HepG2 (cell line): ENCODE measurements around the gene FAM200B. TPM values are rescaled to one million over a fixed set of nuclear protein-coding genes. Genes with fewer than 3 reads are reported as not detected.

ENCODE experiments used
- ATAC-seq: fragments of 200-7000 bp; cut with Tn5 transposase; 3 replicates; pipeline ENCODE4 v1.9.1; 2020; ENCODE audit warnings: mild to moderate bottlenecking, moderate library complexity
- BruUV-seq: library from RNA; stranded (reverse); fragments of 400-500 nt; replicated peaks from 2 replicates; lab custom pipeline; 2021; lab: Mats Ljungman, UMichigan
- CTCF ChIA-PET: fragments of 300-600 bp; formaldehyde crosslinking; extraction: SDS; loops from one replicate; lab custom pipeline; 2021; ENCODE audit warnings: low total read pairs, inconsistent platforms, low intra/inter-chr PET ratio; lab: Yijun Ruan, JAX
- POLR2A ChIA-PET: fragments of 350-600 bp; sonication (Branson Sonifier 250); formaldehyde crosslinking; loops from one replicate; lab custom pipeline; 2020; ENCODE audit warnings: antibody characterized with exemption, inconsistent platforms; lab: Yijun Ruan, JAX
- DNase-seq: peaks from one replicate; pipeline ENCODE4 v3.0.0-alpha.2; 2015; ENCODE audit warnings: low spot score
- FAIRE-seq: peaks from 3 replicates; lab custom pipeline; 2011; peaks lifted over from hg19 to GRCh38; lab: Jason Lieb, UNC
- H2AFZ ChIP-seq: one replicate; pipeline ENCODE4 v1.6.1; 2011; ENCODE audit warnings: low read length, inconsistent platforms
- H3K27ac ChIP-seq: fragments of 300-600 bp; 3 replicates; pipeline ENCODE4 v1.8.0; 2011; ENCODE audit warnings: mixed run types, mild to moderate bottlenecking, mixed read lengths, low read length, inconsistent platforms; ENCODE audit not compliant: insufficient read depth; ENCODE audit errors: extremely low read length
- H3K27me3 ChIP-seq, 2 experiments: fragments of 200-600 bp in 1 of 2; 2 replicates in 1 of 2; 3 replicates in 1 of 2; pipeline versions ENCODE4 v1.6.0 to v1.8.0; 2011; ENCODE audit warnings: low read length in 2 of 2, mild to moderate bottlenecking in 2 of 2, moderate library complexity in 2 of 2, inconsistent platforms in 1 of 2; ENCODE audit not compliant: insufficient read depth in 2 of 2, control insufficient read depth in 1 of 2
- H3K36me3 ChIP-seq, 2 experiments: fragments of 200-600 bp in 1 of 2; replicated peaks in 1 of 2; 2 replicates in 1 of 2; 3 replicates in 1 of 2; pipeline versions ENCODE4 v1.5.1 to v1.8.0; 2011; ENCODE audit warnings: low read length in 2 of 2, inconsistent platforms in 1 of 2; ENCODE audit not compliant: insufficient read depth in 2 of 2, control insufficient read depth in 1 of 2
- H3K4me1 ChIP-seq: 2 replicates; pipeline ENCODE4 v1.5.1; 2012; ENCODE audit warnings: low read length, inconsistent platforms; ENCODE audit not compliant: insufficient read depth
- H3K4me2 ChIP-seq: 2 replicates; pipeline ENCODE4 v1.6.0; 2011; ENCODE audit warnings: low read depth, low read length, inconsistent platforms
- H3K4me3 ChIP-seq, 3 experiments: fragments of 200-600 bp in 1 of 3; sonication (generic), shearing (Covaris generic) in 1 of 3; replicated peaks in 1 of 3; 2 replicates each; pipeline ENCODE4 v1.5.1; 2011 to 2016; ENCODE audit warnings: low read length in 3 of 3, inconsistent platforms in 2 of 3, low read depth in 2 of 3, mild to moderate bottlenecking in 2 of 3, control low read depth in 1 of 3, mixed read lengths in 1 of 3; ENCODE audit not compliant: insufficient read depth in 1 of 3
- H3K79me2 ChIP-seq: one replicate; pipeline ENCODE4 v1.6.1; 2011; ENCODE audit warnings: low read length, inconsistent platforms; ENCODE audit not compliant: insufficient read depth
- H3K9ac ChIP-seq: 2 replicates; pipeline ENCODE4 v1.6.0; 2011; ENCODE audit warnings: mild to moderate bottlenecking, low read depth, low read length, inconsistent platforms; ENCODE audit not compliant: insufficient read depth
- H3K9me3 ChIP-seq: 2 replicates; pipeline ENCODE4 v1.5.1; 2012; ENCODE audit warnings: mild to moderate bottlenecking, low read length
- H4K20me1 ChIP-seq: 2 replicates; pipeline ENCODE4 v1.6.0; 2011; ENCODE audit warnings: inconsistent platforms, mild to moderate bottlenecking, low read length, moderate library complexity; ENCODE audit not compliant: insufficient read depth
- IKZF4 ChIP-seq: sonication (generic); formaldehyde crosslinking; IDR thresholded peaks from 2 replicates; pipeline ENCODE4 v1.5.1; 2020; ENCODE audit warnings: borderline replicate concordance, mild to moderate bottlenecking, low read depth, missing genetic modification reagents; ENCODE audit errors: not compliant biosample characterization
- JUN ChIP-seq: sonication (generic); formaldehyde crosslinking; IDR thresholded peaks from 2 replicates; pipeline ENCODE4 v1.4.0; 2020; ENCODE audit warnings: mild to moderate bottlenecking, missing genetic modification reagents
- MBD4 ChIP-seq: IDR thresholded peaks from 2 replicates; pipeline ENCODE4 v1.6.1; 2012; ENCODE audit warnings: low read length, inconsistent platforms, borderline replicate concordance
- PITX1 ChIP-seq: sonication (generic); formaldehyde crosslinking; IDR thresholded peaks from 2 replicates; pipeline ENCODE4 v1.5.1; 2020; ENCODE audit warnings: mild to moderate bottlenecking, missing genetic modification reagents
- PRPF4 ChIP-seq: fragments of 200-400 bp; formaldehyde crosslinking; IDR thresholded peaks from 2 replicates; pipeline ENCODE4 v1.6.1; 2016; ENCODE audit warnings: low read length, low read depth; ENCODE audit not compliant: poor library complexity, severe bottlenecking
- RXRA ChIP-seq: sonication (generic); formaldehyde crosslinking; IDR thresholded peaks from 2 replicates; pipeline ENCODE4 v1.5.1; 2020; ENCODE audit warnings: missing genetic modification reagents
- SOX6 ChIP-seq, 2 experiments: fragments of 450-650 bp in 1 of 2; sonication (generic) in 1 of 2; formaldehyde crosslinking in 1 of 2; IDR thresholded peaks; 2 replicates each; pipeline versions ENCODE4 v1.4.0 to v1.6.1; 2017 to 2020; ENCODE audit warnings: antibody characterized with exemption in 1 of 2, mild to moderate bottlenecking in 1 of 2, missing genetic modification reagents in 1 of 2
- ZEB1 ChIP-seq: IDR thresholded peaks from 2 replicates; pipeline ENCODE4 v1.6.1; 2012; ENCODE audit warnings: mild to moderate bottlenecking, low read depth, inconsistent platforms; ENCODE audit not compliant: insufficient replicate concordance
- ZKSCAN5 ChIP-seq: sonication (generic); formaldehyde crosslinking; IDR thresholded peaks from 2 replicates; pipeline ENCODE4 v1.5.1; 2020; ENCODE audit warnings: mild to moderate bottlenecking, missing genetic modification reagents
- ZMYM2 ChIP-seq: sonication (generic); formaldehyde crosslinking; IDR thresholded peaks from 2 replicates; pipeline ENCODE4 v1.8.0; 2022; ENCODE audit warnings: mild to moderate bottlenecking, missing genetic modification reagents
- ZNF354B ChIP-seq: sonication (generic); formaldehyde crosslinking; IDR thresholded peaks from 2 replicates; pipeline ENCODE4 v1.8.0; 2022; ENCODE audit warnings: mild to moderate bottlenecking, missing genetic modification reagents
- WGBS: methylation state at CpG from one replicate; pipeline ENCODE4 v1.1.6; 2017; ENCODE audit warnings: low lambda C conversion rate; 5-methylcytosine and 5-hydroxymethylcytosine counted together
- in situ Hi-C: cut with HindIII; loops from 2 replicates; pipeline ENCODE4 v1.10.0; 2017; ENCODE audit warnings: low pct_unique_long_range_greater_than_20kb; ENCODE audit not compliant: extremely low pct_ligation_motif_present
- intact Hi-C: fragments of 100-400 bp; cut with micrococcal nuclease; formaldehyde crosslinking; loops from one replicate; pipeline ENCODE4 v1.10.0; 2022; ENCODE audit not compliant: unreplicated experiment
- polyA plus RNA-seq, 8 experiments: library from polyadenylated mRNA; depleted of rRNA in 3 of 8; stranded (reverse) in 7 of 8; unstranded in 1 of 8; fragments of >200 nt; fragmentation: Illumina TruSeq in 4 of 8; extraction: Trizol in 4 of 8; gene quantifications; 2 replicates each; pipeline versions ENCODE4 v1.2.1 to v1.2.3, GENCODE V29; 2011 to 2016; ENCODE audit warnings: low read depth in 4 of 8, missing spikeins in 1 of 8, mixed read lengths in 1 of 8; ENCODE audit not compliant: insufficient read depth in 1 of 8
- total RNA-seq, 5 experiments: library from RNA; depleted of rRNA; stranded (reverse); fragments of >200 nt; fragmentation: Illumina TruSeq; extraction: Trizol; gene quantifications; 2 replicates each; pipeline ENCODE4 v1.2.3, GENCODE V29; 2016; ENCODE audit warnings: low read depth in 1 of 5
- TF ChIP-seq, protein P1 (sequence below): sonication (generic); formaldehyde crosslinking; IDR thresholded peaks from 2 replicates; pipeline ENCODE4 v1.4.0; 2020; ENCODE audit warnings: missing genetic modification reagents
- TF ChIP-seq, protein P2 (sequence below): sonication (generic); formaldehyde crosslinking; IDR thresholded peaks from 2 replicates; pipeline ENCODE4 v1.4.0; 2020; ENCODE audit warnings: missing genetic modification reagents
- TF ChIP-seq, protein P3 (sequence below): sonication (generic); formaldehyde crosslinking; IDR thresholded peaks from 2 replicates; pipeline ENCODE4 v1.8.1; 2023; ENCODE audit warnings: mild to moderate bottlenecking, missing genetic modification reagents

The FAM200B gene
- total and polyA plus RNA-seq, 2 of the 13 experiments (the other 11 are each of a cell fraction or from before 2014, with no cell fraction given) = 25.6 to 41.8 TPM

DNA sequence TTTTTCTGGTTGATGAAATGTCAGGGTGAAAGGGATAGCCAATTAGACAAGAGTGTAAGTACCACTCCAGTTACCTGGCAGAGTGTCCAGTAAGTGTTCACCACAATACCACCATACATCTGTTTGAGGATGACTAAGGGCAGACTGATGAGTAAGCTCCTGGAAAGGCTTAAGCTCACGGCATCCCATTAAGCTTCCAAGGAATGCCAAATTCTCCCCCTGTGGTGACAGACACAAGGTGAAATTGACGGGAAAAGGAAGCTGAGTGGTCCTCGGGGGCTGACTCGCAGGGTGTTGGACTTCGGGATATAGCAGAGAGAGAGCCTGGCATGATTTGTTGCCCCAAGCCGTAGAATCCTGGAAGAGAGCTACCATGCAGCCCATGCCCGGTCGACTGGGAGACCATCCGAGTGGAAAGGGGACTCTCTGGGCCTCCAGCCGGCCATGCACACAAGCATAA is 13.6 kb downstream of the FAM200B start:
- 86% methylated on average over 6 of the region's 10 CpGs for WGBS
- H3K9me3 ChIP-seq = no peaks in the 10 kb centered on the region; the same call in 1 of the 2 replicates
- no peak for DNase-seq
- no peak for FAIRE-seq
- H3K4me3 ChIP-seq = no peak overlapping the region
- no peaks in the 10 kb centered on the region for H4K20me1 ChIP-seq
- ChIA-PET CTCF (no interaction called here), POLR2A (interaction anchor here (1.5 kb wide), 1 partner anchor 13 kb away, joined by 9 read pairs; the partner anchor contains the start of gene FAM200B)
- H3K27ac ChIP-seq = no peak overlapping the region
- H3K4me2 ChIP-seq = no peak overlapping the region
- in situ Hi-C loops (no loop called here), intact Hi-C loops (no loop called here)
- no TSS peak for BruUV-seq
- ATAC-seq = no peak
- TF ChIP-seq SOX6 (IDR thresholded peaks at IDR 0.05) (no peak), SOX6 (CRISPR knock-in tag; IDR thresholded peaks at IDR 0.05) (no peak), JUN (no peak), ZKSCAN5 (CRISPR knock-in tag) (no peak), IKZF4 (CRISPR knock-in tag) (no peak), PRPF4 (no peak), RXRA (CRISPR knock-in tag) (no peak), ZMYM2 (CRISPR knock-in tag) (no peak), MBD4 (no peak), ZEB1 (no peak), PITX1 (CRISPR knock-in tag) (no peak), ZNF354B (CRISPR knock-in tag) (no peak)
- TF ChIP-seq, protein P1, sequence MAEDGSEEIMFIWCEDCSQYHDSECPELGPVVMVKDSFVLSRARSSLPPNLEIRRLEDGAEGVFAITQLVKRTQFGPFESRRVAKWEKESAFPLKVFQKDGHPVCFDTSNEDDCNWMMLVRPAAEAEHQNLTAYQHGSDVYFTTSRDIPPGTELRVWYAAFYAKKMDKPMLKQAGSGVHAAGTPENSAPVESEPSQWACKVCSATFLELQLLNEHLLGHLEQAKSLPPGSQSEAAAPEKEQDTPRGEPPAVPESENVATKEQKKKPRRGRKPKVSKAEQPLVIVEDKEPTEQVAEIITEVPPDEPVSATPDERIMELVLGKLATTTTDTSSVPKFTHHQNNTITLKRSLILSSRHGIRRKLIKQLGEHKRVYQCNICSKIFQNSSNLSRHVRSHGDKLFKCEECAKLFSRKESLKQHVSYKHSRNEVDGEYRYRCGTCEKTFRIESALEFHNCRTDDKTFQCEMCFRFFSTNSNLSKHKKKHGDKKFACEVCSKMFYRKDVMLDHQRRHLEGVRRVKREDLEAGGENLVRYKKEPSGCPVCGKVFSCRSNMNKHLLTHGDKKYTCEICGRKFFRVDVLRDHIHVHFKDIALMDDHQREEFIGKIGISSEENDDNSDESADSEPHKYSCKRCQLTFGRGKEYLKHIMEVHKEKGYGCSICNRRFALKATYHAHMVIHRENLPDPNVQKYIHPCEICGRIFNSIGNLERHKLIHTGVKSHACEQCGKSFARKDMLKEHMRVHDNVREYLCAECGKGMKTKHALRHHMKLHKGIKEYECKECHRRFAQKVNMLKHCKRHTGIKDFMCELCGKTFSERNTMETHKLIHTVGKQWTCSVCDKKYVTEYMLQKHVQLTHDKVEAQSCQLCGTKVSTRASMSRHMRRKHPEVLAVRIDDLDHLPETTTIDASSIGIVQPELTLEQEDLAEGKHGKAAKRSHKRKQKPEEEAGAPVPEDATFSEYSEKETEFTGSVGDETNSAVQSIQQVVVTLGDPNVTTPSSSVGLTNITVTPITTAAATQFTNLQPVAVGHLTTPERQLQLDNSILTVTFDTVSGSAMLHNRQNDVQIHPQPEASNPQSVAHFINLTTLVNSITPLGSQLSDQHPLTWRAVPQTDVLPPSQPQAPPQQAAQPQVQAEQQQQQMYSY (CRISPR knock-in tag) = no peak
- TF ChIP-seq, protein P2, sequence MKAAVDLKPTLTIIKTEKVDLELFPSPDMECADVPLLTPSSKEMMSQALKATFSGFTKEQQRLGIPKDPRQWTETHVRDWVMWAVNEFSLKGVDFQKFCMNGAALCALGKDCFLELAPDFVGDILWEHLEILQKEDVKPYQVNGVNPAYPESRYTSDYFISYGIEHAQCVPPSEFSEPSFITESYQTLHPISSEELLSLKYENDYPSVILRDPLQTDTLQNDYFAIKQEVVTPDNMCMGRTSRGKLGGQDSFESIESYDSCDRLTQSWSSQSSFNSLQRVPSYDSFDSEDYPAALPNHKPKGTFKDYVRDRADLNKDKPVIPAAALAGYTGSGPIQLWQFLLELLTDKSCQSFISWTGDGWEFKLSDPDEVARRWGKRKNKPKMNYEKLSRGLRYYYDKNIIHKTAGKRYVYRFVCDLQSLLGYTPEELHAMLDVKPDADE = no peak
- TF ChIP-seq, protein P3, sequence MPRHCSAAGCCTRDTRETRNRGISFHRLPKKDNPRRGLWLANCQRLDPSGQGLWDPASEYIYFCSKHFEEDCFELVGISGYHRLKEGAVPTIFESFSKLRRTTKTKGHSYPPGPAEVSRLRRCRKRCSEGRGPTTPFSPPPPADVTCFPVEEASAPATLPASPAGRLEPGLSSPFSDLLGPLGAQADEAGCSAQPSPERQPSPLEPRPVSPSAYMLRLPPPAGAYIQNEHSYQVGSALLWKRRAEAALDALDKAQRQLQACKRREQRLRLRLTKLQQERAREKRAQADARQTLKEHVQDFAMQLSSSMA = no peak
- peaks cover 15% of the 10 kb centered on the region for H3K4me1 ChIP-seq
- no peaks in the 10 kb centered on the region for H3K36me3 ChIP-seq
- no peak overlapping the region for H3K9ac ChIP-seq
- no peaks in the 10 kb centered on the region for H3K79me2 ChIP-seq
- H3K27me3 ChIP-seq = no peaks in the 10 kb centered on the region
- H2AFZ ChIP-seq = no peak overlapping the region
